Coronary artery (tissue), 2 donors: ENCODE data around the gene GBA2.

Experiments used
- DNase-seq: peaks from one replicate; pipeline ENCODE4 v3.0.0-alpha.2; 2017; ENCODE audit warnings: low spot score
- H3K27ac ChIP-seq, 2 donors: fragments of 200-600 bp; sonication (generic); one replicate each; pipeline ENCODE4 v1.5.1; 2016 to 2019
- H3K4me3 ChIP-seq: fragments of 200-600 bp; sonication (generic); 2 replicates; pipeline ENCODE4 v1.5.1; 2016; ENCODE audit warnings: mild to moderate bottlenecking, moderate library complexity
- TF ChIP-seq, protein P1 (sequence below): fragments of 200-600 bp; sonication (generic); IDR thresholded peaks from one replicate; pipeline ENCODE4 v1.5.1; 2019; ENCODE audit warnings: antibody characterized with exemption

The GBA2 gene

DNA sequence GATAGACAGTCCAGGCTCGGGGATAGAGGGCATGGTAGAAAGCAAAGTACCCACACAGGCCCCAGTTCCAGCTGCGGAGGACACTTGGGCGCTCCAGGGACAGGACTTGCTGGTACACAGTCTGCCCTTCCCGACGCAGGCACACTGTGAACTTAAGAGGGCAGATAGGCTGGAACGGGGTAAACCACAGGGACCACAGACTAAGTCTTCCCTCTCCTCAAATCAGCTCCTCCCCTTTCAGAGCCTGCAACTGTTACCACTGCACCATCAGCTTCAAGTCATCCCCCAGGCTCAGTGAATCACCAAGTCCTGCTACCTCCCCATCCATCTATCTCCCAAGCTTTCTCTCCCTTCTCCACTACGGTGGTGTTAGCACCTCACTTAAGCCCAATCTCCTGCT, 7.3 kb downstream of the GBA2 start:
- no peak overlapping the region for H3K4me3 ChIP-seq
- TF ChIP-seq, protein P1, sequence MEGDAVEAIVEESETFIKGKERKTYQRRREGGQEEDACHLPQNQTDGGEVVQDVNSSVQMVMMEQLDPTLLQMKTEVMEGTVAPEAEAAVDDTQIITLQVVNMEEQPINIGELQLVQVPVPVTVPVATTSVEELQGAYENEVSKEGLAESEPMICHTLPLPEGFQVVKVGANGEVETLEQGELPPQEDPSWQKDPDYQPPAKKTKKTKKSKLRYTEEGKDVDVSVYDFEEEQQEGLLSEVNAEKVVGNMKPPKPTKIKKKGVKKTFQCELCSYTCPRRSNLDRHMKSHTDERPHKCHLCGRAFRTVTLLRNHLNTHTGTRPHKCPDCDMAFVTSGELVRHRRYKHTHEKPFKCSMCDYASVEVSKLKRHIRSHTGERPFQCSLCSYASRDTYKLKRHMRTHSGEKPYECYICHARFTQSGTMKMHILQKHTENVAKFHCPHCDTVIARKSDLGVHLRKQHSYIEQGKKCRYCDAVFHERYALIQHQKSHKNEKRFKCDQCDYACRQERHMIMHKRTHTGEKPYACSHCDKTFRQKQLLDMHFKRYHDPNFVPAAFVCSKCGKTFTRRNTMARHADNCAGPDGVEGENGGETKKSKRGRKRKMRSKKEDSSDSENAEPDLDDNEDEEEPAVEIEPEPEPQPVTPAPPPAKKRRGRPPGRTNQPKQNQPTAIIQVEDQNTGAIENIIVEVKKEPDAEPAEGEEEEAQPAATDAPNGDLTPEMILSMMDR = no peak
- peak; percentile 35 for DNase-seq
- H3K27ac ChIP-seq = no peak overlapping the region

DNA sequence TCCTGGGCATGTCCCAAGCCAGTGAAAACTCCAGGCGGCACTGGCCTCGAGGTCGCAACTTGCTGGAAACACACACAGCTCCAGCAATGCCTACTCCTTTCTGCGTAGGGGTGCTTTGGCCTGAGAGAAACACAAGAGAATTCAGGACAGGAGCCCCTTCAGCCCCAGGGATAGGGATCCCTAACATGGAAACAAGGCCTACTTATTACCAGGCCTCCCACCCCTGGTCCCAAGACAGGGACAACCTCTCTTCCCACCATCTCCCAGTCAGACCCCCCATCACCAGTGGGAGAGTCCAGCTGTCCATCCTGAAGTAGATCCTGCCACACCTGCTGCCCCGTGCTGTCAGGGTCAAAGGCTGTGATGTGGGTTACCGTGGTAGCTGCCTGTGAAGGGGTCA, 8.8 kb downstream of the GBA2 start:
- no peak for DNase-seq
- no peak overlapping the region for H3K27ac ChIP-seq
- H3K4me3 ChIP-seq = no peak overlapping the region
- TF ChIP-seq, protein P1 = no peak

DNA sequence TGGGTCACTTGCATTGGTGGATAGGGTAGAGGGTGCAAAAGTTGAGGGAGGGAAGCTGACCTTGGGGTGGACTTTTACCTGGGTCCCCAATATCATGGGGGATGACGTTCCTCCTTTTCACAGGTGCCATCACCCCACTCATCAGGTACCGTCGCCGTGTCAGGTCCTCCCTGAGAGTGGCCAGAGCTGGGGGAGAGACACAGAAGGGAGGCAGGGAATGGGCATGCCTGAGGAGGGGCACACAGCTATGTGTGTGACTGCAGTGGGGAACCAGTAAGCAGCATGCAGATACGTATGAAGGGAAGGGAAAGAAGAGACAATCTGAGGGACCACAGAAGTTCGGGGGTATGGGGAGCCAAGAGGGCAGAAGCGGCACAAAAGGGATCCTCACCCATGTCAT, 10.1 kb downstream of the GBA2 start:
- DNase-seq = no peak
- no peak overlapping the region for H3K4me3 ChIP-seq
- TF ChIP-seq, protein P1 = no peak
- no peak overlapping the region for H3K27ac ChIP-seq

DNA sequence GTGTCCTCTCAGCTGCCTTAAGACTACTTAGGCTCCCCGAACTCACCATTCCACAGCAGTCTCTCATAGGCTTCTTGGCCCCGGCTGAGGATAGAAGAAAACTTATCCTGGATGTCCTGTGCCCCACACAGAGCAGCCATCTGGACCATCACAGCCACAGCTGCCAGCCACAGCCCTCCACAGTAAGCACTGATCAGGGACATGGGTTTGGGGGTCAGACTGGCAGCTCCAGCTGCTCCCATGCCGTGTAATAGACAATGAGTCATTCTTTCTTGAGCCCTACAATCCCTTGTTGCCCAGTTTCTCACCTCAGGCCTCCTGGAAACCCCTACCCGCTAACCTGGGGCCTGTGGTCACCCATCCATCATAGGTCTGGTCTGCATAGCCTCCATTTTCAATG, 10.8 kb downstream of the GBA2 start:
- no peak overlapping the region for H3K4me3 ChIP-seq
- TF ChIP-seq, protein P1 = no peak
- DNase-seq = no peak
- H3K27ac ChIP-seq = no peak overlapping the region

DNA sequence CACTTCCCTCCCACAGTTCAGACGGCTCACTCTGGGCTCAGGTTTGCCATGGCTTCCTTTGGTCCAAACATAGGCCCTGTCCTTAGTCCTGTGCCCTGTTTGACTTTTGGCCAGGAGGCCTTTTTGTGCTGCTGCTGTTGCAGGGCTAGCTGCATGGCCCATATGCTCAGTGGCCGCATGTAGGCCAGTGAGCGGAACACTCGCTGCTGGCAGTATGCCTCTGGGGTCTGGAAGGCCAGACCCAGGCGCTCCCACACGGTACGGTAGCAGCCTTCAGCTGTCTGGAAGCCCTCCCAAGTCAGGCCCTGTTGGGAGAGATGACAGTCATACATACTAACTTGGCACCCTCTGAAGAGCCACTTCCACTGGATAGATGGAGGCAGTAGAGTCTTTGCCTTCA, 11.9 kb downstream of the GBA2 start:
- no peak for DNase-seq
- H3K27ac ChIP-seq = no peak overlapping the region
- H3K4me3 ChIP-seq = no peak overlapping the region
- TF ChIP-seq, protein P1 = no peak

DNA sequence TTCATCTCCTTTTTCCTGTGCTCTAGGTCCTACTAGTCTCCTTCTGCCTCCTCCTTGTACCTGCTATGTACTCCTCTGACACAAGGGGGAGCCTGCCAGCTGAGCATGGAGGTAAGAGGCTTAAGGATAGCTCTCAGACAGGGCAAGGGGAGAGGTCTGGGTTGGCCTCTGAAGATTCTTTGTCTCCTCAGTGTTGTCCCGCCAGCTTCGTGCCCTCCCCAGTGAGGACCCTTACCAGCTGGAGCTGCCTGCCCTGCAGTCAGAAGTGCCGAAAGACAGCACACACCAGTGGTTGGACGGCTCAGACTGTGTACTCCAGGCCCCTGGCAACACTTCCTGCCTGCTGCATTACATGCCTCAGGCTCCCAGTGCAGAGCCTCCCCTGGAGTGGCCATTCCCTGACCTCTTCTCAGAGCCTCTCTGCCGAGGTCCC, 12.8 kb downstream of the GBA2 start:
- H3K4me3 ChIP-seq = no peak overlapping the region
- H3K27ac ChIP-seq = peak overlapping the region in 1 of 2 donors; percentile 56
- TF ChIP-seq, protein P1 = peak; percentile 78
- DNase-seq = no peak

DNA sequence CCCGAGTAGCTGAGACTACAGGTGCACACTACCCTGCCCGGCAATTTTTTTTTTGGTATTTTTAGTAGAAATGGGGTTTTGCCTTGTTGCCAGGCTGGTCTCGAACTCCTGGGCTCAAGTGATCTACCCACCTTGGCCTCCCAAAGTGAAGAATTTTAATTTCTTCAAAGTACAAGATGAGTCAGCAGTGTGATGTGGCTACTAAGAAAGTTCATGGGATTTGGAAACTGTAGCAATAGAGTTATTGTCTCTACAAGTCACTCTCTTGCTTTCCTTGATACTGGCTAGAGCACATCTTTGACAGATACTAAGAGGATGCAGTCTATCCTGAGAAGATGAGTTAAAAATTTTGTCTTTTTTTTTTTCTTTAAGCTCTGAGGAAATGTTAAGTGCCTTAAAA, 14.9 kb downstream of the GBA2 start:
- TF ChIP-seq, protein P1 = no peak
- Histone ChIP-seq H3K4me3 (no peak overlapping the region), H3K27ac (no peak overlapping the region)
- no peak for DNase-seq
